SU-DHL-6 (cell line): ENCODE results near the gene KIF2C.

Experiments used
- H2AFZ ChIP-seq: fragments of 200-600 bp; sonication (generic); 2 replicates; pipeline ENCODE4 v1.6.1; 2014; ENCODE audit warnings: low read depth, mild to moderate bottlenecking, moderate library complexity, mixed read lengths, antibody characterized with exemption, low read length; ENCODE audit not compliant: severe bottlenecking
- H3F3A ChIP-seq: fragments of 200-600 bp; shearing (Covaris generic); 2 replicates; pipeline ENCODE4 v1.6.0; 2016; ENCODE audit warnings: antibody characterized with exemption, mild to moderate bottlenecking; ENCODE audit not compliant: insufficient read depth
- H3K27ac ChIP-seq: fragments of 200-600 bp; sonication (generic); 2 replicates; pipeline ENCODE4 v1.5.1; 2016; ENCODE audit warnings: low read depth, mild to moderate bottlenecking, low read length, moderate library complexity, mixed read lengths
- H3K27me3 ChIP-seq: fragments of 200-600 bp; sonication (generic), shearing (Covaris generic); 2 replicates; pipeline ENCODE4 v1.6.0; 2014; ENCODE audit warnings: mild to moderate bottlenecking, low read length
- H3K36me3 ChIP-seq: fragments of 200-600 bp; sonication (generic); 2 replicates; pipeline ENCODE4 v1.6.1; 2014; ENCODE audit warnings: mild to moderate bottlenecking, low read length, mixed read lengths
- H3K4me2 ChIP-seq: fragments of 300-600, 200-600 bp; shearing (Covaris generic), sonication (generic); 2 replicates; pipeline ENCODE4 v1.6.0; 2014; ENCODE audit warnings: low read length, low read depth, mild to moderate bottlenecking; ENCODE audit not compliant: poor library complexity, severe bottlenecking
- H3K4me3 ChIP-seq: fragments of 200-600 bp; sonication (generic); 2 replicates; pipeline ENCODE4 v1.5.1; 2014; ENCODE audit warnings: antibody characterized with exemption, low read length, mild to moderate bottlenecking, mixed read lengths; ENCODE audit not compliant: insufficient read depth, poor library complexity, severe bottlenecking
- H3K79me2 ChIP-seq: fragments of 200-600 bp; sonication (generic); 2 replicates; pipeline ENCODE4 v1.6.1; 2014; ENCODE audit warnings: mild to moderate bottlenecking, low read length, moderate library complexity; ENCODE audit not compliant: insufficient read depth
- H3K9ac ChIP-seq: fragments of 200-600 bp; sonication (generic); 2 replicates; pipeline ENCODE4 v1.7.0; 2014; ENCODE audit warnings: mild to moderate bottlenecking, low read length
- H3K9me2 ChIP-seq: fragments of 200-600 bp; sonication (generic); replicated peaks from 2 replicates; pipeline ENCODE4 v1.6.1; 2014; ENCODE audit warnings: low read length; ENCODE audit not compliant: insufficient read depth
- H3K9me3 ChIP-seq: fragments of 200-600 bp; sonication (generic); 2 replicates; pipeline ENCODE4 v1.6.1; 2014; ENCODE audit warnings: low read length, mixed read lengths; ENCODE audit not compliant: insufficient read depth
- H4K20me1 ChIP-seq: fragments of 200-600 bp; sonication (generic); 2 replicates; pipeline ENCODE4 v1.6.1; 2014; ENCODE audit warnings: low read depth, mild to moderate bottlenecking, antibody characterized with exemption, low read length, moderate library complexity, mixed read lengths
- CTCF ChIP-seq: fragments of 200-600 bp; sonication (generic); IDR thresholded peaks from one replicate; pipeline ENCODE4 v1.5.1; 2017; ENCODE audit warnings: antibody characterized with exemption, mild to moderate bottlenecking, low read length, moderate library complexity; ENCODE audit not compliant: insufficient read depth, poor library complexity, severe bottlenecking
- EZH2phosphoT487 ChIP-seq: fragments of 200-600 bp; sonication (generic), shearing (Covaris generic); conservative IDR thresholded peaks from 2 replicates; pipeline ENCODE4 v1.6.1; 2018; ENCODE audit warnings: mild to moderate bottlenecking, antibody characterized with exemption, low read length, moderate library complexity, mixed read lengths

The KIF2C gene

DNA sequence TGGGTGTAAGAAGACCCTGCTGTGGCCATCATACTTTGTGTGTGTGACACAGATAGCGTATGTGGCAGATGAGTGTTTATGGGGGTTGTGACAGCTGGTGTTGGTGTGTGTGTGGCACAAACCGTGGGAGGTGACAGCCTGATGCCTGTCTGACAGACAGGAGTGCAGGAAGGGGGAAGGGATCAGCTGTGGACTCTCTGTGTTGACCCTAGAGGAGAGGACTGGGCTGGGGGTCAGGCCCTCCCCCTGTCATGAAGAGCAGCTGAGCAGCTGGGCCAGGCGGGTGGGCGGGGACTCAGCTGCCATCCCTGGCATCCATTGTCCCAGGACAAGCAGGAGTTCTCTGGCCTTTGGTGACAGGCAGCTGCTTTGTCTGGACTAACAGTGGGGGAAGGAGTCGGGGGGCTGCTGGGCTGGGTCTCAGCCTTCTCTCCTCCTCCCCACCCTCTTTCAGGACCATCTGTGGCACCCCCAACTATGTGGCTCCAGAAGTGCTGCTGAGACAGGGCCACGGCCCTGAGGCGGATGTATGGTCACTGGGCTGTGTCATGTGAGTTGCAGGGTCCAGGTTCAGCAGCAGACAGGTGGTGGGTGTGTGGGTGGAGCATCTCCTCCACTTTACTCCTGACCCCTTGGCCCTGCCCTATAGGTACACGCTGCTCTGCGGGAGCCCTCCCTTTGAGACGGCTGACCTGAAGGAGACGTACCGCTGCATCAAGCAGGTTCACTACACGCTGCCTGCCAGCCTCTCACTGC lies 62.8 kb downstream of the KIF2C start:
- Histone ChIP-seq H3K9me3 (no peaks in the 10 kb centered on the region), H3K4me2 (peak overlapping the region; percentile 35), H3K79me2 (no peaks in the 10 kb centered on the region), H3K4me3 (no peak overlapping the region), H3K9ac (no peak overlapping the region), H3F3A (peaks cover 12% of the 10 kb centered on the region; the same call in 1 of the 2 replicates), H3K9me2 (no peaks in the 10 kb centered on the region), H2AFZ (no peak overlapping the region), H3K36me3 (no peaks in the 10 kb centered on the region), H4K20me1 (no peaks in the 10 kb centered on the region), H3K27ac (no peak overlapping the region), H3K27me3 (no peaks in the 10 kb centered on the region)
- no peak for TF ChIP-seq EZH2phosphoT487
- TF ChIP-seq CTCF: no peak

- H3K36me3 ChIP-seq: no peaks in the 10 kb centered on the region
- no peak overlapping the region for H3K9ac ChIP-seq
- TF ChIP-seq CTCF (no peak), EZH2phosphoT487 (no peak)
Observed at GRCh38 chr1:44803062-44803311, 63.4 kb downstream of the KIF2C start.

GRCh38 chr1:44803312-44804095 lies 63.9 kb downstream of the KIF2C start:
- H3K4me2 ChIP-seq: no peak overlapping the region
- no peak overlapping the region for H3K27ac ChIP-seq
- H3K36me3 ChIP-seq: no peaks in the 10 kb centered on the region
- H3K4me3 ChIP-seq: no peak overlapping the region
- no peaks in the 10 kb centered on the region for H3K79me2 ChIP-seq
- TF ChIP-seq CTCF (no peak), EZH2phosphoT487 (no peak)
- H3K9ac ChIP-seq: no peak overlapping the region
- no peak overlapping the region for H2AFZ ChIP-seq
- H3K9me2 ChIP-seq: no peaks in the 10 kb centered on the region
- H3K9me3 ChIP-seq: no peaks in the 10 kb centered on the region
- H3F3A ChIP-seq: peaks cover 10% of the 10 kb centered on the region; the same call in 1 of the 2 replicates
- no peaks in the 10 kb centered on the region for H3K27me3 ChIP-seq
- H4K20me1 ChIP-seq: no peaks in the 10 kb centered on the region

More at GRCh38 chr1:44803062-44803311, 63.4 kb downstream of the KIF2C start:
- Histone ChIP-seq H2AFZ (no peak overlapping the region), H3K4me3 (no peak overlapping the region), H3F3A (peaks cover 12% of the 10 kb centered on the region; the same call in 1 of the 2 replicates), H3K4me2 (no peak overlapping the region), H3K27ac (no peak overlapping the region), H3K79me2 (no peaks in the 10 kb centered on the region), H3K9me3 (no peaks in the 10 kb centered on the region), H4K20me1 (no peaks in the 10 kb centered on the region), H3K9me2 (no peaks in the 10 kb centered on the region), H3K27me3 (no peaks in the 10 kb centered on the region)
